Measurements from ENCODE around the gene XRCC1. TPM values are rescaled to one million over a fixed set of nuclear protein-coding genes. Genes with fewer than 3 reads are reported as not detected.

XRCC1 gene
- total RNA-seq, 1 experiment from 2014 or later, result 37.4 TPM

- intact Hi-C loops (cut with micrococcal nuclease), result loop anchor here (1.0 to 2.0 kb wide), 3 partner anchors 22 to 70 kb away; partner anchors contain the start of genes ETHE1, PINLYP, XRCC1 and ZNF428
- Histone ChIP-seq H3K79me2 (ENCODE audit: insufficient read depth, low read length) (peaks cover 55% of the 10 kb centered on the region), H2AFZ (ENCODE audit: low read depth, low read length, poor library complexity, severe bottlenecking) (no peak overlapping the region), H3K9ac (ENCODE audit: low read length) (peak overlapping the region; percentile 87), H3K9me3 (ENCODE audit: control insufficient read depth in 1 of 2, insufficient read depth in 1 of 2, low read depth in 1 of 2, low read length in 2 of 2) (no peaks in the 10 kb centered on the region), H3K4me1 (ENCODE audit: control insufficient read depth in 1 of 2, insufficient read depth in 2 of 2, low read length in 2 of 2) (peaks cover 9 to 25% of the 10 kb centered on the region in 2 experiments; a peak in 3 of 4 replicates), H3K4me3 (replicated peaks in 1 of 2; ENCODE audit: low read depth in 1 of 2, low read length in 2 of 2) (peak overlapping the region; percentile 71 to 92), H3K27me3 (ENCODE audit: insufficient read depth, low read length) (no peaks in the 10 kb centered on the region), H3K9me2 (ENCODE audit: insufficient read depth) (no peaks in the 10 kb centered on the region), H4K20me1 (ENCODE audit: insufficient read depth) (no peaks in the 10 kb centered on the region), H3K27ac (ENCODE audit: low read depth, low read length) (peak overlapping the region; percentile 66), H3K4me2 (ENCODE audit: low read length) (peak overlapping the region; percentile 95), H3K36me3 (ENCODE audit: control insufficient read depth in 1 of 2, insufficient read depth in 2 of 2, low read length in 2 of 2) (peaks cover 11 to 28% of the 10 kb centered on the region in 2 experiments; a peak in 2 of 4 replicates)
- ChIA-PET POLR2A (interaction anchor here (1.3 to 1.8 kb wide), 3 partner anchors 8 to 93 kb away, joined by 3 to 6 read pairs (median 5); partner anchors contain the start of genes PHLDB3, PINLYP and XRCC1), RAD21 (ENCODE audit: low non-redundant PET in 1 of 2, low total read pairs in 2 of 2, uncharacterized antibody in 2 of 2, unreplicated experiment in 2 of 2) (interaction anchor here in 1 of 2 experiments (1.0 kb wide), 1 partner anchor 72 kb away, joined by 3 read pairs; no protein-coding TSS in a partner anchor), CTCF (interaction anchor here (0.9 to 1.5 kb wide), 2 partner anchors 150 to 212 kb away, joined by 3 to 12 read pairs; no protein-coding TSS in a partner anchor)
- no peak for DNase-seq (ENCODE audit: low read depth, low spot score)
- ATAC-seq, result no peak; the same call in 1 of the 2 replicates
- no TSS peak for BruUV-seq (replicated peaks)
- TF ChIP-seq POLR2A (IDR thresholded peaks at IDR 0.05; ENCODE audit: borderline replicate concordance, extremely low read depth, insufficient read depth, insufficient read length), result no peak
- TF ChIP-seq FOSL1 (IDR thresholded peaks at IDR 0.05; ENCODE audit: low read depth), result no peak
- no peak for TF ChIP-seq EGR1 (IDR thresholded peaks at IDR 0.05; ENCODE audit: low read depth)
- TF ChIP-seq TCF7L2 (IDR thresholded peaks at IDR 0.05; ENCODE audit: borderline replicate concordance, extremely low read depth, insufficient read depth, insufficient read length), result no peak
- no peak for TF ChIP-seq POLR2AphosphoS5 (IDR thresholded peaks at IDR 0.05; ENCODE audit: low read depth, low read length)
- TF ChIP-seq, protein P1, sequence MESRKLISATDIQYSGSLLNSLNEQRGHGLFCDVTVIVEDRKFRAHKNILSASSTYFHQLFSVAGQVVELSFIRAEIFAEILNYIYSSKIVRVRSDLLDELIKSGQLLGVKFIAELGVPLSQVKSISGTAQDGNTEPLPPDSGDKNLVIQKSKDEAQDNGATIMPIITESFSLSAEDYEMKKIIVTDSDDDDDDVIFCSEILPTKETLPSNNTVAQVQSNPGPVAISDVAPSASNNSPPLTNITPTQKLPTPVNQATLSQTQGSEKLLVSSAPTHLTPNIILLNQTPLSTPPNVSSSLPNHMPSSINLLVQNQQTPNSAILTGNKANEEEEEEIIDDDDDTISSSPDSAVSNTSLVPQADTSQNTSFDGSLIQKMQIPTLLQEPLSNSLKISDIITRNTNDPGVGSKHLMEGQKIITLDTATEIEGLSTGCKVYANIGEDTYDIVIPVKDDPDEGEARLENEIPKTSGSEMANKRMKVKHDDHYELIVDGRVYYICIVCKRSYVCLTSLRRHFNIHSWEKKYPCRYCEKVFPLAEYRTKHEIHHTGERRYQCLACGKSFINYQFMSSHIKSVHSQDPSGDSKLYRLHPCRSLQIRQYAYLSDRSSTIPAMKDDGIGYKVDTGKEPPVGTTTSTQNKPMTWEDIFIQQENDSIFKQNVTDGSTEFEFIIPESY (IDR thresholded peaks at IDR 0.05; ENCODE audit: extremely low read depth, insufficient replicate concordance, low read length), result no peak
- no peak for TF ChIP-seq ZNF274 (IDR thresholded peaks at IDR 0.05; ENCODE audit: low read depth, low read length)
- no peak for TF ChIP-seq ELF1 (IDR thresholded peaks at IDR 0.05; ENCODE audit: borderline replicate concordance, low read depth)
- TF ChIP-seq, protein P2, sequence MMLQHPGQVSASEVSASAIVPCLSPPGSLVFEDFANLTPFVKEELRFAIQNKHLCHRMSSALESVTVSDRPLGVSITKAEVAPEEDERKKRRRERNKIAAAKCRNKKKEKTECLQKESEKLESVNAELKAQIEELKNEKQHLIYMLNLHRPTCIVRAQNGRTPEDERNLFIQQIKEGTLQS (IDR thresholded peaks at IDR 0.05), result no peak
- TF ChIP-seq, protein P3, sequence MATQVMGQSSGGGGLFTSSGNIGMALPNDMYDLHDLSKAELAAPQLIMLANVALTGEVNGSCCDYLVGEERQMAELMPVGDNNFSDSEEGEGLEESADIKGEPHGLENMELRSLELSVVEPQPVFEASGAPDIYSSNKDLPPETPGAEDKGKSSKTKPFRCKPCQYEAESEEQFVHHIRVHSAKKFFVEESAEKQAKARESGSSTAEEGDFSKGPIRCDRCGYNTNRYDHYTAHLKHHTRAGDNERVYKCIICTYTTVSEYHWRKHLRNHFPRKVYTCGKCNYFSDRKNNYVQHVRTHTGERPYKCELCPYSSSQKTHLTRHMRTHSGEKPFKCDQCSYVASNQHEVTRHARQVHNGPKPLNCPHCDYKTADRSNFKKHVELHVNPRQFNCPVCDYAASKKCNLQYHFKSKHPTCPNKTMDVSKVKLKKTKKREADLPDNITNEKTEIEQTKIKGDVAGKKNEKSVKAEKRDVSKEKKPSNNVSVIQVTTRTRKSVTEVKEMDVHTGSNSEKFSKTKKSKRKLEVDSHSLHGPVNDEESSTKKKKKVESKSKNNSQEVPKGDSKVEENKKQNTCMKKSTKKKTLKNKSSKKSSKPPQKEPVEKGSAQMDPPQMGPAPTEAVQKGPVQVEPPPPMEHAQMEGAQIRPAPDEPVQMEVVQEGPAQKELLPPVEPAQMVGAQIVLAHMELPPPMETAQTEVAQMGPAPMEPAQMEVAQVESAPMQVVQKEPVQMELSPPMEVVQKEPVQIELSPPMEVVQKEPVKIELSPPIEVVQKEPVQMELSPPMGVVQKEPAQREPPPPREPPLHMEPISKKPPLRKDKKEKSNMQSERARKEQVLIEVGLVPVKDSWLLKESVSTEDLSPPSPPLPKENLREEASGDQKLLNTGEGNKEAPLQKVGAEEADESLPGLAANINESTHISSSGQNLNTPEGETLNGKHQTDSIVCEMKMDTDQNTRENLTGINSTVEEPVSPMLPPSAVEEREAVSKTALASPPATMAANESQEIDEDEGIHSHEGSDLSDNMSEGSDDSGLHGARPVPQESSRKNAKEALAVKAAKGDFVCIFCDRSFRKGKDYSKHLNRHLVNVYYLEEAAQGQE (IDR thresholded peaks at IDR 0.05; ENCODE audit: low read depth), result no peak
- TF ChIP-seq JUND (IDR thresholded peaks at IDR 0.05), result no peak
- TF ChIP-seq SRF (IDR thresholded peaks at IDR 0.05; ENCODE audit: low read depth), result no peak
- no peak for TF ChIP-seq SP1 (IDR thresholded peaks at IDR 0.05; ENCODE audit: low read depth)
- TF ChIP-seq ZFX (IDR thresholded peaks at IDR 0.05), result no peak
- TF ChIP-seq CBX3 (IDR thresholded peaks at IDR 0.05; ENCODE audit: low read depth), result no peak
These were observed 21.6 kb upstream of the XRCC1 start for GRCh38 chr19:43596842-43597461.

All from HCT116 (cell line).